ENCODE results near the gene TNS1.
"Not testable (repeated sequence)": the region's sequence is repeated elsewhere in the genome, so short reads cannot be mapped to it uniquely, and the experiment has no call there.

Gene TNS1

GRCh38 chr2:218036371-218036770 lies 33.6 kb upstream of the TNS1 start:
- Histone ChIP-seq H2AFZ (ENCODE audit: low read length) (no peak overlapping the region), H3K4me1 (ENCODE audit: low read length) (peaks cover 38% of the 10 kb centered on the region), H3F3A (ENCODE audit: insufficient read depth, low read length) (peaks cover 17% of the 10 kb centered on the region), H3K9ac (ENCODE audit: low read length) (no peak overlapping the region), H3K4me2 (ENCODE audit: low read depth, low read length) (no peak overlapping the region), H3K27ac (ENCODE audit: low read length) (no peak overlapping the region), H3K79me2 (ENCODE audit: low read length) (no peaks in the 10 kb centered on the region), H3K9me3 (replicated peaks; ENCODE audit: insufficient read depth, low read length) (no peaks in the 10 kb centered on the region), H3K27me3 (replicated peaks; ENCODE audit: insufficient read depth, low read length) (no peaks in the 10 kb centered on the region), H3K9me2 (replicated peaks; ENCODE audit: insufficient read depth, low read length) (no peaks in the 10 kb centered on the region), H3K4me3 (ENCODE audit: low read length) (no peak overlapping the region), H3K36me3 (replicated peaks; ENCODE audit: insufficient read depth, low read length) (no peaks in the 10 kb centered on the region), H4K20me1 (ENCODE audit: insufficient read depth, low read length) (no peaks in the 10 kb centered on the region)
- no peak for TF ChIP-seq EZH2phosphoT487 (IDR thresholded peaks at IDR 0.05; ENCODE audit: low read length)
- TF ChIP-seq CTCF (IDR thresholded peaks at IDR 0.05; ENCODE audit: low read length) = 0 out of 2 replicates have a peak, but pooled peaks have one; percentile 6
- no peak for DNase-seq

- Histone ChIP-seq H3K9ac (ENCODE audit: low read length) (peak overlapping the region; percentile 27; the same call in 1 of the 2 replicates), H3K4me1 (ENCODE audit: low read length) (peaks cover 31% of the 10 kb centered on the region), H3K27ac (ENCODE audit: low read length) (no peak overlapping the region), H3F3A (ENCODE audit: insufficient read depth, low read length) (peaks cover 15% of the 10 kb centered on the region), H3K79me2 (ENCODE audit: low read length) (no peaks in the 10 kb centered on the region), H4K20me1 (ENCODE audit: insufficient read depth, low read length) (no peaks in the 10 kb centered on the region), H3K4me2 (ENCODE audit: low read depth, low read length) (peak overlapping the region; percentile 78; the same call in 1 of the 2 replicates), H2AFZ (ENCODE audit: low read length) (peak overlapping the region; percentile 73; the same call in 1 of the 2 replicates), H3K27me3 (replicated peaks; ENCODE audit: insufficient read depth, low read length) (no peaks in the 10 kb centered on the region), H3K36me3 (replicated peaks; ENCODE audit: insufficient read depth, low read length) (no peaks in the 10 kb centered on the region), H3K9me2 (replicated peaks; ENCODE audit: insufficient read depth, low read length) (no peaks in the 10 kb centered on the region), H3K4me3 (ENCODE audit: low read length) (peak overlapping the region; percentile 36), H3K9me3 (replicated peaks; ENCODE audit: insufficient read depth, low read length) (no peaks in the 10 kb centered on the region)
- no peak for DNase-seq
- TF ChIP-seq CTCF (IDR thresholded peaks at IDR 0.05; ENCODE audit: low read length) (no peak), EZH2 (optimal IDR thresholded peaks at IDR 0.05; ENCODE audit: low read depth, low read length) (no peak), EZH2phosphoT487 (IDR thresholded peaks at IDR 0.05; ENCODE audit: low read length) (no peak)
Measured at GRCh38 chr2:218035463-218036100, 32.8 kb upstream of the TNS1 start.

- H3K4me2 ChIP-seq (ENCODE audit: low read depth, low read length) = peak overlapping the region; percentile 78
- peak overlapping the region; percentile 27; the same call in 1 of the 2 replicates for H3K9ac ChIP-seq (ENCODE audit: low read length)
- not testable (repeated sequence) for H3K27ac ChIP-seq (ENCODE audit: low read length); H3K36me3 ChIP-seq (replicated peaks; ENCODE audit: insufficient read depth, low read length); H4K20me1 ChIP-seq (ENCODE audit: insufficient read depth, low read length); H3K27me3 ChIP-seq (replicated peaks; ENCODE audit: insufficient read depth, low read length); H3K9me3 ChIP-seq (replicated peaks; ENCODE audit: insufficient read depth, low read length); H3K79me2 ChIP-seq (ENCODE audit: low read length); H3K9me2 ChIP-seq (replicated peaks; ENCODE audit: insufficient read depth, low read length)
- peaks cover 22% of the 10 kb centered on the region for H3K4me1 ChIP-seq (ENCODE audit: low read length)
- peaks cover 15% of the 10 kb centered on the region for H3F3A ChIP-seq (ENCODE audit: insufficient read depth, low read length)
- peak overlapping the region; percentile 73 for H2AFZ ChIP-seq (ENCODE audit: low read length)
- TF ChIP-seq CTCF (IDR thresholded peaks at IDR 0.05; ENCODE audit: low read length) = peak; percentile 56
- H3K4me3 ChIP-seq (ENCODE audit: low read length) = peak overlapping the region; percentile 36
- peak; percentile 64 for DNase-seq
Measured at GRCh38 chr2:218034497-218035213, 31.9 kb upstream of the TNS1 start.

Data from MM.1S (cell line).